Cardiac muscle cell (in vitro differentiated cells and primary cell): ENCODE results near the gene KCNC1. TPM values are rescaled to one million over a fixed set of nuclear protein-coding genes. Genes with fewer than 3 reads are reported as not detected.

Experiments used
- DNase-seq, 2 donors: peaks; one replicate each; pipeline versions ENCODE4 v3.0.0 to v3.0.0-alpha.2; 2010 to 2017; ENCODE audit warnings: low read depth in 1 of 2, low spot score in 1 of 2
- H3K27ac ChIP-seq: fragments of 200-600 bp; sonication (generic); 2 replicates; pipeline ENCODE4 v1.5.1; 2016
- H3K27me3 ChIP-seq: fragments of 200-600 bp; sonication (generic); 2 replicates; pipeline ENCODE4 v1.6.0; 2016; ENCODE audit warnings: control low read depth
- H3K36me3 ChIP-seq: fragments of 200-600 bp; sonication (generic); 2 replicates; pipeline ENCODE4 v1.5.1; 2016; ENCODE audit warnings: control low read depth
- H3K4me1 ChIP-seq: fragments of 200-600 bp; sonication (generic); 2 replicates; pipeline ENCODE4 v1.8.1; 2017; ENCODE audit warnings: low read depth, mild to moderate bottlenecking, mixed run types
- H3K4me3 ChIP-seq: fragments of 200-600 bp; sonication (generic); 2 replicates; pipeline ENCODE4 v1.5.1; 2016; ENCODE audit warnings: mild to moderate bottlenecking
- H3K9me3 ChIP-seq: fragments of 200-600 bp; sonication (generic); 2 replicates; pipeline ENCODE4 v1.5.1; 2017; ENCODE audit warnings: low read depth, mild to moderate bottlenecking, control low read depth
- polyA plus RNA-seq: library from polyadenylated mRNA; unstranded; fragments of >200 nt; fragmentation: Nextera tagmentation; extraction: Ambion mirVana; gene quantifications from 2 replicates; pipeline ENCODE4 v1.2.1, GENCODE V29; 2016
- total RNA-seq: library from RNA; depleted of rRNA; stranded (reverse); fragments of >200 nt; gene quantifications from 2 replicates; pipeline ENCODE4 v1.2.3, GENCODE V29; 2016
- TF ChIP-seq, protein P1 (sequence below): IDR thresholded peaks from 2 replicates; pipeline ENCODE4 v1.5.1; 2012; ENCODE audit warnings: low read depth, mild to moderate bottlenecking, low read length

The KCNC1 gene
- total and polyA plus RNA-seq, 2 experiments from 2014 or later, result 0.46 TPM; not detected in 1

DNA sequence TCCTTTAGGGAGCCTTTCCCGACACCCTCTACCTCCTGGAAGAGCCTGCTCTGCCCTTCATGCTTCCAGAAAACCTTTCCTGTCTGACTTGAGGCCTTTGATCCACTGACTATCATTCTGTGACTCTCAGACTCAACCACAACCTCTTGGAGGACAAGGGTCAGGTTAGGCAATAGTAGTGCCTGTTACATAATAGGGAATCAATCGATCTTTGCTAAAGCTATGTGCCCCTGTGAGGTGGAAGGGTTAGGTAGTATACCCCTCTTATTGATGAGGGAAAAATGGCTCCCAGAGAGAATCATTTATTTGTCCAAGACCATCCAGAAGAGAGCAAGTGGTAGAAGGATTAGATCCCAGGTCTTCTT is 16.2 kb downstream of the KCNC1 start:
- no peaks in the 10 kb centered on the region for H3K9me3 ChIP-seq
- no peaks in the 10 kb centered on the region for H3K36me3 ChIP-seq
- no peak for DNase-seq
- no peaks in the 10 kb centered on the region for H3K4me1 ChIP-seq
- H3K4me3 ChIP-seq, result no peak overlapping the region
- H3K27me3 ChIP-seq, result peaks cover 15% of the 10 kb centered on the region
- no peak overlapping the region for H3K27ac ChIP-seq
- TF ChIP-seq, protein P1, sequence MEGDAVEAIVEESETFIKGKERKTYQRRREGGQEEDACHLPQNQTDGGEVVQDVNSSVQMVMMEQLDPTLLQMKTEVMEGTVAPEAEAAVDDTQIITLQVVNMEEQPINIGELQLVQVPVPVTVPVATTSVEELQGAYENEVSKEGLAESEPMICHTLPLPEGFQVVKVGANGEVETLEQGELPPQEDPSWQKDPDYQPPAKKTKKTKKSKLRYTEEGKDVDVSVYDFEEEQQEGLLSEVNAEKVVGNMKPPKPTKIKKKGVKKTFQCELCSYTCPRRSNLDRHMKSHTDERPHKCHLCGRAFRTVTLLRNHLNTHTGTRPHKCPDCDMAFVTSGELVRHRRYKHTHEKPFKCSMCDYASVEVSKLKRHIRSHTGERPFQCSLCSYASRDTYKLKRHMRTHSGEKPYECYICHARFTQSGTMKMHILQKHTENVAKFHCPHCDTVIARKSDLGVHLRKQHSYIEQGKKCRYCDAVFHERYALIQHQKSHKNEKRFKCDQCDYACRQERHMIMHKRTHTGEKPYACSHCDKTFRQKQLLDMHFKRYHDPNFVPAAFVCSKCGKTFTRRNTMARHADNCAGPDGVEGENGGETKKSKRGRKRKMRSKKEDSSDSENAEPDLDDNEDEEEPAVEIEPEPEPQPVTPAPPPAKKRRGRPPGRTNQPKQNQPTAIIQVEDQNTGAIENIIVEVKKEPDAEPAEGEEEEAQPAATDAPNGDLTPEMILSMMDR, result no peak

DNA sequence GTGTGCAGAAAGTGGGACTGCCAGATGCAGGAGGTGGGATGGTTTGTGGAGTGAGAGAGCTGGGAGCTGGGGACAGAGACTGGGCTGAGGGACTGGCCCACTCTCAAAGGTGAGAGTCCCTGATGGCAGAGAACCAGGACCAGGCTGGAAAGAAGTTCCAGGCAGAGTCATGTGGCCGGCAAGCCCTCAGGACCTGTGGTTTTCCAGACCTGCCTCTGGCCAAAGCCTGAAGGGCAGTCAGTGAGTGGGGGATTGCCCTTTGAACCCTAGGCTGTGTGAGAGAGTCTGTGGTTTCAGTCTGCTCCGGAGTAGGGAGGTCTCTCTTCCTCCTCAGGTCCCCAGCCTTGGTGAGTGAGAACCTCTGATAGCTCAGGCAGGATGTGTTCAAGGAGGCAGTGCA is 17.0 kb downstream of the KCNC1 start:
- TF ChIP-seq, protein P1, result no peak
- Histone ChIP-seq H3K4me1 (no peaks in the 10 kb centered on the region), H3K4me3 (no peak overlapping the region), H3K9me3 (no peaks in the 10 kb centered on the region), H3K27ac (no peak overlapping the region), H3K27me3 (peaks cover 19% of the 10 kb centered on the region), H3K36me3 (no peaks in the 10 kb centered on the region)
- DNase-seq, result no peak

DNA sequence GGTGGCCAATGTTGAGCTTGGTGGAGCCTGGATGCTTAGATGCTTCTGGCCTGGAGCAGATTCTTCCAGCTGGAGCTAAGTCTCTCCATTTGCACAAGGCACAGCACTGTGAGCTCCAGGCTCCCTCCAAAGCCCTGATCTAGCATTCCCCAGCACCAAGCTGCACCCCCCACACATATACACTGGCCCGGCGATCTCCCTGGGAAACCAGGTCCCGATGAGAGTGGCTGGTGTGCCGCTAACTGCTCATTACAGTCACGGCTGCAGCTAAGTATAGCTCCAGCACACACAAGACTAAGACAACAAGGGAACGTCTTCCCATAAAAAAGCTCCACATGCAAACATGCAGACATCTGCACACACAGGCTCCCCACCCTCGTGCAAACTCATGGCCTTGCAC is 17.6 kb downstream of the KCNC1 start:
- Histone ChIP-seq H3K36me3 (no peaks in the 10 kb centered on the region), H3K9me3 (no peaks in the 10 kb centered on the region), H3K4me1 (no peaks in the 10 kb centered on the region), H3K4me3 (no peak overlapping the region), H3K27me3 (peaks cover 19% of the 10 kb centered on the region), H3K27ac (no peak overlapping the region)
- DNase-seq, result no peak
- TF ChIP-seq, protein P1, result no peak

DNA sequence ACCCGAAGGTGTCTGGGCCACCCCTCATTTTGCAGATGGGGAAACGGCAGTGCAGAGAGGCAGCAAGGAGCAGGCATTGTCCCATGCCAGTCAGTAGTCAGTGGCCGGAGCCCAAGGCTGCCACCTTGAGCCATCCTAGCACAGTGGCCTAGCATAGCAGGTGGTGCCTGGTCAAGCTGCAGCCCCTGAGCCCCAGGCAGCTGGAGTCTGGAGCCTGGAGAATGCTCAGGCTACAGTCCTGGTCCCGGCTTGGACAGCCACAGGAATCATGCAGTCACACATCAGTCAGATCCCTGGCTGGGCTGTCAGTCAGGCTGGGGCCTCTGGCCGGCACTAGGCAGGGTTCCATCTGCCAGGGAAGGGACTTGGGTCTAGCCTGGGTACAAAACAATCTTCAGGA is 18.6 kb downstream of the KCNC1 start:
- DNase-seq, result no peak
- Histone ChIP-seq H3K36me3 (no peaks in the 10 kb centered on the region), H3K9me3 (no peaks in the 10 kb centered on the region), H3K4me3 (no peak overlapping the region), H3K4me1 (no peaks in the 10 kb centered on the region), H3K27me3 (peaks cover 23% of the 10 kb centered on the region), H3K27ac (no peak overlapping the region)
- TF ChIP-seq, protein P1, result no peak

DNA sequence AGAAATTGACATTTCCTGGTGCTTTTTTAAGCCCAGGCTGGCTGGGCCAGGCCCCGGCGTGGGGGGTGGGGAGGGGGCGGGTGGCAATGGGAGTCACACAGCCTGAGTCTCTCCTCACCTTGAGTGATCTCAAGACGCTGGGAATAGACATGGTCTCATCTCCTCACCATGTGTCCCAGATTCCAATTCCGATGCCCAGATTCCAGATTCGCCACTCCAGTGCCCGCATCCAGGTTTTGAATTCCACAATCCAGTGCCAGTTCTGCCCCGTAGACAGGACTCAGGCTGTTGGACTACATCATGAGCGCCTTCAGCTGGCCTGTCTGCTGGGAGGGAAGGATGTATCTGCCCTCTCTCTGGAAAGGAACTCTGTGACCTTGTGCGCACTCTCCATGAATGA is 19.1 kb downstream of the KCNC1 start:
- Histone ChIP-seq H3K27me3 (peaks cover 23% of the 10 kb centered on the region), H3K4me1 (no peaks in the 10 kb centered on the region), H3K36me3 (no peaks in the 10 kb centered on the region), H3K4me3 (no peak overlapping the region), H3K27ac (no peak overlapping the region), H3K9me3 (no peaks in the 10 kb centered on the region)
- no peak for DNase-seq
- TF ChIP-seq, protein P1, result no peak

DNA sequence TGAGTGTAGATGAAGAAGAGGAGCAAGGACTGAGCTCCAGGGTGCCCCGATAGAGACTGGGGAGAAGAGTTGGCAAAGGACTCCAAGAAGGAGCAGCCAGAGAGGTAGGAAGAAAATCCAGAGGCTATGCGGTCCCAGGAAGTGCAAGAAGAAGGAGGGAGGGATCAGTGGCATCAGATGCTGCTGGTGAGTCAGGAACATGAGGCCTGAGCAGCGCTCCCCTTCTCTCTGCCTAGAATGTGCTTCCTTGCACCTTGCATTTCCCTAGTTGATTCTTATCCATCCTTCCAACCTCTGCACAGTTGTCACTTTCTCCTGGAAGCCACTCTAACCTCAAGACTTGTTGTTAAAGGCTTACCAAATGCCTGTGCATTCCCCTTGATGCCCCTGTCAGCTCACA is 21.3 kb downstream of the KCNC1 start:
- DNase-seq, result no peak
- Histone ChIP-seq H3K36me3 (no peaks in the 10 kb centered on the region), H3K27me3 (peaks cover 23% of the 10 kb centered on the region), H3K4me1 (no peaks in the 10 kb centered on the region), H3K4me3 (no peak overlapping the region), H3K27ac (no peak overlapping the region), H3K9me3 (no peaks in the 10 kb centered on the region)
- TF ChIP-seq, protein P1, result no peak
